KMS-11 (cell line): ENCODE data around the gene PPFIBP1.
"Not testable (repeated sequence)": the region's sequence is repeated elsewhere in the genome, so short reads cannot be mapped to it uniquely, and the experiment has no call there.

ENCODE experiments used
- H2AFZ ChIP-seq: fragments of 200-600 bp; sonication (generic); 2 replicates; pipeline ENCODE4 v1.6.1; 2016; ENCODE audit warnings: antibody characterized with exemption, mixed run types, low read depth
- H3K27ac ChIP-seq: fragments of 200-600 bp; sonication (generic); 2 replicates; pipeline ENCODE4 v1.6.1; 2016; ENCODE audit warnings: mild to moderate bottlenecking, mixed run types
- H3K27me3 ChIP-seq: fragments of 200-600 bp; sonication (generic); 2 replicates; pipeline ENCODE4 v1.6.1; 2017; ENCODE audit warnings: mild to moderate bottlenecking, low read depth, mixed run types, moderate library complexity; ENCODE audit not compliant: insufficient read depth
- H3K36me3 ChIP-seq: fragments of 200-600 bp; sonication (generic); 2 replicates; pipeline ENCODE4 v1.6.1; 2017; ENCODE audit warnings: mild to moderate bottlenecking, mixed run types; ENCODE audit not compliant: insufficient read depth
- H3K4me1 ChIP-seq: fragments of 200-600 bp; sonication (generic); 2 replicates; pipeline ENCODE4 v1.6.1; 2016; ENCODE audit warnings: mild to moderate bottlenecking, low read depth, mixed run types; ENCODE audit not compliant: poor library complexity, severe bottlenecking
- H3K4me2 ChIP-seq: fragments of 200-600 bp; sonication (generic); 2 replicates; pipeline ENCODE4 v1.7.0; 2016; ENCODE audit warnings: mild to moderate bottlenecking, mixed run types
- H3K4me3 ChIP-seq: fragments of 200-600 bp; sonication (generic); IDR thresholded peaks from 2 replicates; pipeline ENCODE4 v1.6.1; 2017; ENCODE audit warnings: low read depth, low read length, mixed read lengths; ENCODE audit not compliant: insufficient read depth
- H3K79me2 ChIP-seq: fragments of 200-600 bp; sonication (generic); 2 replicates; pipeline ENCODE4 v1.6.1; 2016; ENCODE audit warnings: low read depth, mixed run types; ENCODE audit not compliant: insufficient read depth
- H3K9ac ChIP-seq: fragments of 200-600 bp; sonication (generic); 2 replicates; pipeline ENCODE4 v1.6.1; 2016; ENCODE audit warnings: mild to moderate bottlenecking, mixed run types
- H4K20me1 ChIP-seq: fragments of 200-600 bp; sonication (generic); 2 replicates; pipeline ENCODE4 v1.6.1; 2016; ENCODE audit warnings: mild to moderate bottlenecking, mixed run types; ENCODE audit not compliant: insufficient read depth
- CTCF ChIP-seq: fragments of 200-600 bp; sonication (generic); conservative IDR thresholded peaks from 2 replicates; pipeline ENCODE4 v1.6.1; 2017; ENCODE audit warnings: low read depth, mild to moderate bottlenecking, antibody characterized with exemption, low read length, moderate library complexity, mixed read lengths

Gene PPFIBP1

GRCh38 chr12:27539191-27539631 is 15.2 kb downstream of the PPFIBP1 start:
- Histone ChIP-seq H3K27me3 (no peaks in the 10 kb centered on the region), H3K9ac (no peak overlapping the region), H3K36me3 (no peaks in the 10 kb centered on the region), H4K20me1 (no peaks in the 10 kb centered on the region), H3K4me3 (no peak overlapping the region), H3K27ac (no peak overlapping the region), H3K4me1 (peaks cover 11% of the 10 kb centered on the region), H2AFZ (no peak overlapping the region), H3K4me2 (no peak overlapping the region), H3K79me2 (no peaks in the 10 kb centered on the region)
- no peak for TF ChIP-seq CTCF

GRCh38 chr12:27541031-27541719 is 17.2 kb downstream of the PPFIBP1 start:
- H3K36me3 ChIP-seq, result no peaks in the 10 kb centered on the region
- H2AFZ ChIP-seq, result no peak overlapping the region
- H3K79me2 ChIP-seq, result no peaks in the 10 kb centered on the region
- no peaks in the 10 kb centered on the region for H3K27me3 ChIP-seq
- H3K27ac ChIP-seq, result no peak overlapping the region
- no peak overlapping the region for H3K9ac ChIP-seq
- H4K20me1 ChIP-seq, result no peaks in the 10 kb centered on the region
- H3K4me1 ChIP-seq, result no peaks in the 10 kb centered on the region
- TF ChIP-seq CTCF, result no peak
- no peak overlapping the region for H3K4me3 ChIP-seq
- no peak overlapping the region for H3K4me2 ChIP-seq

GRCh38 chr12:27542628-27543027 is 18.6 kb downstream of the PPFIBP1 start:
- H3K4me3 ChIP-seq, result no peak overlapping the region
- no peak overlapping the region for H2AFZ ChIP-seq
- TF ChIP-seq CTCF, result no peak
- H3K27me3 ChIP-seq, result no peaks in the 10 kb centered on the region
- H3K79me2 ChIP-seq, result no peaks in the 10 kb centered on the region
- H3K9ac ChIP-seq, result no peak overlapping the region
- no peak overlapping the region for H3K4me2 ChIP-seq
- H3K36me3 ChIP-seq, result no peaks in the 10 kb centered on the region
- H3K27ac ChIP-seq, result no peak overlapping the region
- no peaks in the 10 kb centered on the region for H3K4me1 ChIP-seq
- no peaks in the 10 kb centered on the region for H4K20me1 ChIP-seq

- not testable (repeated sequence) for H3K36me3 ChIP-seq, H4K20me1 ChIP-seq, H2AFZ ChIP-seq, H3K4me1 ChIP-seq, H3K4me2 ChIP-seq, H3K27me3 ChIP-seq, H3K9ac ChIP-seq, H3K4me3 ChIP-seq, H3K27ac ChIP-seq, H3K79me2 ChIP-seq
Measured at GRCh38 chr12:27544858-27545257, 20.9 kb downstream of the PPFIBP1 start.

- H3K36me3 ChIP-seq, result no peaks in the 10 kb centered on the region
- H3K27ac ChIP-seq, result no peak overlapping the region
- TF ChIP-seq CTCF, result no peak
- no peak overlapping the region for H2AFZ ChIP-seq
- H3K27me3 ChIP-seq, result no peaks in the 10 kb centered on the region
- H3K79me2 ChIP-seq, result no peaks in the 10 kb centered on the region
- no peak overlapping the region for H3K4me3 ChIP-seq
- no peaks in the 10 kb centered on the region for H3K4me1 ChIP-seq
- H3K9ac ChIP-seq, result no peak overlapping the region
- H3K4me2 ChIP-seq, result no peak overlapping the region
- H4K20me1 ChIP-seq, result no peaks in the 10 kb centered on the region
Measured at GRCh38 chr12:27545665-27546064, 21.7 kb downstream of the PPFIBP1 start.
